Upper lobe of right lung (tissue), 1 donor: ENCODE data around the gene VWF. TPM values are rescaled to one million over a fixed set of nuclear protein-coding genes. Genes with fewer than 3 reads are reported as not detected.
"Not testable (repeated sequence)": the region's sequence is repeated elsewhere in the genome, so short reads cannot be mapped to it uniquely, and the experiment has no call there.

Experiments
- ATAC-seq: fragments of 200-7000 bp; cut with Tn5 transposase; one replicate; pipeline ENCODE4 v1.9.1; 2020; ENCODE audit warnings: mild to moderate bottlenecking, moderate library complexity
- DNase-seq: peaks from one replicate; pipeline ENCODE4 v3.0.0-alpha.2; 2020
- H3K27ac ChIP-seq: fragments of 200-600 bp; one replicate; pipeline ENCODE4 v1.8.0; 2022
- H3K27me3 ChIP-seq: fragments of 200-600 bp; one replicate; pipeline ENCODE4 v1.8.0; 2022; ENCODE audit warnings: mild to moderate bottlenecking
- H3K36me3 ChIP-seq: fragments of 200-600 bp; one replicate; pipeline ENCODE4 v1.8.0; 2022
- H3K4me1 ChIP-seq: fragments of 200-600 bp; one replicate; pipeline ENCODE4 v1.8.0; 2022
- H3K4me3 ChIP-seq: fragments of 200-600 bp; one replicate; pipeline ENCODE4 v1.8.0; 2022; ENCODE audit warnings: mild to moderate bottlenecking
- H3K9me3 ChIP-seq: fragments of 200-600 bp; one replicate; pipeline ENCODE4 v1.8.0; 2022
- CTCF ChIP-seq: fragments of 200-600 bp; IDR thresholded peaks from one replicate; pipeline ENCODE4 v1.8.0; 2022; ENCODE audit warnings: antibody characterized with exemption
- intact Hi-C: fragments of 100-400 bp; cut with DNase I; formaldehyde crosslinking; loops from one replicate; pipeline ENCODE4 v1.11.0; 2022
- total RNA-seq: library from RNA; stranded (reverse); fragmentation: NEBNext Ultra II Directional; extraction: Animal tissue kit (Norgen Biotek cat#: 25700); gene quantifications from one replicate; pipeline ENCODE4 v1.2.1, GENCODE V29; 2021
- donor health status: DM: no; HTN: yes; CAD: no; lungs with severe emphysema.

Gene VWF
- total RNA-seq, 1 donor from 2014 or later: 729 TPM

- DNase-seq: no peak
- Histone ChIP-seq H3K36me3 (peaks cover 5% of the 10 kb centered on the region), H3K4me1 (no peaks in the 10 kb centered on the region), H3K4me3 (no peak overlapping the region), H3K27ac (no peak overlapping the region), H3K9me3 (no peaks in the 10 kb centered on the region), H3K27me3 (no peaks in the 10 kb centered on the region)
- peak; percentile 29 for ATAC-seq
- intact Hi-C loops: no loop called here
- no peak for TF ChIP-seq CTCF
Observed at GRCh38 chr12:6106218-6106617, 18.3 kb downstream of the VWF start.

GRCh38 chr12:6104842-6105241 lies 19.6 kb downstream of the VWF start:
- no peaks in the 10 kb centered on the region for H3K27me3 ChIP-seq
- no peaks in the 10 kb centered on the region for H3K4me1 ChIP-seq
- TF ChIP-seq CTCF: no peak
- ATAC-seq (no peak), DNase-seq (no peak)
- no peak overlapping the region for H3K27ac ChIP-seq
- H3K4me3 ChIP-seq: no peak overlapping the region
- no peaks in the 10 kb centered on the region for H3K9me3 ChIP-seq
- intact Hi-C loops: no loop called here
- peaks cover 5% of the 10 kb centered on the region for H3K36me3 ChIP-seq

GRCh38 chr12:6104027-6104426 lies 20.4 kb downstream of the VWF start:
- no peak for DNase-seq
- Histone ChIP-seq H3K4me3 (no peak overlapping the region), H3K4me1 (no peaks in the 10 kb centered on the region), H3K36me3 (peaks cover 5% of the 10 kb centered on the region), H3K27ac (no peak overlapping the region), H3K27me3 (no peaks in the 10 kb centered on the region), H3K9me3 (no peaks in the 10 kb centered on the region)
- ATAC-seq: no peak
- intact Hi-C loops: no loop called here
- TF ChIP-seq CTCF: no peak

- H3K36me3 ChIP-seq, H3K4me3 ChIP-seq, H3K9me3 ChIP-seq, ATAC-seq, DNase-seq, H3K27ac ChIP-seq, H3K4me1 ChIP-seq, intact Hi-C loops, H3K27me3 ChIP-seq: not testable (repeated sequence)
Observed at GRCh38 chr12:6102021-6102420, 22.4 kb downstream of the VWF start.

GRCh38 chr12:6099316-6099715 lies 25.2 kb downstream of the VWF start:
- intact Hi-C loops: no loop called here
- H3K27me3 ChIP-seq: no peaks in the 10 kb centered on the region
- H3K36me3 ChIP-seq: peaks cover under 1% of the 10 kb centered on the region
- H3K4me1 ChIP-seq: no peaks in the 10 kb centered on the region
- no peak for DNase-seq
- no peak overlapping the region for H3K4me3 ChIP-seq
- no peaks in the 10 kb centered on the region for H3K9me3 ChIP-seq
- no peak for ATAC-seq
- H3K27ac ChIP-seq: no peak overlapping the region
- no peak for TF ChIP-seq CTCF

GRCh38 chr12:6097411-6097810 lies 27.1 kb downstream of the VWF start:
- H3K36me3 ChIP-seq: no peaks in the 10 kb centered on the region
- no peak overlapping the region for H3K27ac ChIP-seq

More at GRCh38 chr12:6097411-6097810, 27.1 kb downstream of the VWF start:
- Histone ChIP-seq H3K4me3 (no peak overlapping the region), H3K9me3 (no peaks in the 10 kb centered on the region), H3K4me1 (peaks cover 13% of the 10 kb centered on the region), H3K27me3 (no peaks in the 10 kb centered on the region)
- DNase-seq (no peak), ATAC-seq (no peak)
- intact Hi-C loops: no loop called here
- no peak for TF ChIP-seq CTCF
